ENCODE measurements around the gene DMXL2.

DMXL2 gene

DNA sequence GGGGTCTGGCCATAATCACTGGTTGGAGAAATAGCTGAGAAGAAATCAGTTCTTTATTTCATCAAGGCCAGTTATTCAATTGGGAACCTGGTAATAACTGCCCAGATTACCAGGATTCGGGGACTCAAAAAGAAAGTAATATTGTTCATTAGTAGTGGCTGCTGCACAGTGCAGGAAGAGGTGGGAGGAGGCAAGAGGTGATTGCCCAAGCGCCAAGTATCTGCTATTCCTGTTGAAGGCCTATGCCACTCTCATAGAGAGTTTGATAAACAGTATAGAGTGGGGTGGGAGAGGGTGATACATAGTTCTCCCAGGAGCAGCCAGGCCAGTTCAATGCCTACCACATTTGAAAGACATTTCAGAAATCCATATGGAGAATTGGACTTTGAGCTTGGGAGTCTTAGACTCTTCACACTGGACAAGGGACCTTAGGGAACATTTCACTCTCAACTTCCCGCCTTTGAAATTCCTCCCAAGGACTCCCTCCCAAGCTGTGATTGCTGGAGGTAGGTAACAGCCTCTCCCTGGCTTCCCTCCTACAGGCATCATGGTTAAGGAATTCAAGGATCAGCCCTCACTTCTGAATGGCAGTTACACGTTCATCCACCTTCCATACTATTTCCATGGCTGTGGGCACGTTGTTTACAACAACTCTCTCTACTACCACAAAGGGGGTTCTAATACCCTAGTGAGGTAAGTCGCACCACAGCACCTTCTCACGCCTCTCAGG, 221.4 kb downstream of the DMXL2 start:
- POLR2A ChIA-PET: no interaction called here
- WGBS (ENCODE audit: insufficient coverage): 96% methylated on average over 4 of the region's 7 CpGs
- H3K4me1 ChIP-seq (ENCODE audit: control extremely low read depth in 1 of 4, control insufficient read depth in 4 of 4, insufficient read depth in 4 of 4, low read length in 3 of 4): peaks cover 0 to 7% (median 0%) of the 10 kb centered on the region in 4 experiments
- H3K27ac ChIP-seq (ENCODE audit: insufficient read depth in 1 of 2, low read depth in 1 of 2, low read length in 2 of 2, poor library complexity in 1 of 2, severe bottlenecking in 2 of 2): no peak overlapping the region
- DNase-seq: no peak
- H3K4me3 ChIP-seq (ENCODE audit: control insufficient read depth in 1 of 7, extremely low read depth in 1 of 7, insufficient read depth in 4 of 7, low read depth in 2 of 7, low read length in 6 of 7): no peak overlapping the region
- H3K36me3 ChIP-seq (ENCODE audit: control insufficient read depth in 4 of 4, insufficient read depth in 4 of 4, low read length in 3 of 4): no peaks in the 10 kb centered on the region
- CTCF ChIA-PET: interaction anchor here (0.9 to 1.8 kb wide), 11 partner anchors 12 to 239 kb away, joined by 3 to 9 read pairs (median 5); no protein-coding TSS in a partner anchor
- H3K9me3 ChIP-seq (ENCODE audit: control extremely low read depth in 1 of 5, control insufficient read depth in 4 of 5, insufficient read depth in 2 of 5, low read depth in 1 of 5, low read length in 4 of 5): no peaks in the 10 kb centered on the region
- H3K27me3 ChIP-seq (replicated peaks in 2 of 5; ENCODE audit: control insufficient read depth in 4 of 5, insufficient read depth in 5 of 5, low read length in 4 of 5): peaks cover 0 to 9% (median 2%) of the 10 kb centered on the region in 5 experiments

DNA sequence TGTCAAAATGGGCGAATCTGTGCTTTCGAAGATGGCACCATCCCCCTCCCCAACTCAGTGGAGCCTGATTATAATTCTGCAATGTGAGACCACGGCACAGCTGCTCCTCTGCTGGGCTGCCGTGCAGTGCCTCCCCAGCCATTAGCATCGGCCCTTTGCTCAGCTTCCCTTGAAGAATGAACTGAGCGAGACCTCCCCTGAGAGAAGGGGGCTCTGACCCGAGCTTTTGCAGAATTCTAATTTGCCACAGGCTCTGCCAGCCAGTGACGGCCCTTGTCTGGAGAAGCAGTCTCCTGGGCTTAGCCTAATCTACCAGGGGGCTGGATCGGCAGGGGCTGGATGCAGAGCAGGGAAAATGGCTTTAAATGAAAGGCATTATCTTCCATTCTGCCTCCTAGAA, 223.9 kb downstream of the DMXL2 start:
- CTCF ChIA-PET: interaction anchor here (0.6 to 1.8 kb wide), 3 partner anchors 10 to 236 kb away, joined by 3 to 5 read pairs (median 3); no protein-coding TSS in a partner anchor
- POLR2A ChIA-PET: no interaction called here
- Histone ChIP-seq H3K27ac (ENCODE audit: insufficient read depth in 1 of 2, low read depth in 1 of 2, low read length in 2 of 2, poor library complexity in 1 of 2, severe bottlenecking in 2 of 2) (no peak overlapping the region), H3K4me3 (ENCODE audit: control insufficient read depth in 1 of 7, extremely low read depth in 1 of 7, insufficient read depth in 4 of 7, low read depth in 2 of 7, low read length in 6 of 7) (no peak overlapping the region), H3K9me3 (ENCODE audit: control extremely low read depth in 1 of 5, control insufficient read depth in 4 of 5, insufficient read depth in 2 of 5, low read depth in 1 of 5, low read length in 4 of 5) (no peaks in the 10 kb centered on the region), H3K4me1 (ENCODE audit: control extremely low read depth in 1 of 4, control insufficient read depth in 4 of 4, insufficient read depth in 4 of 4, low read length in 3 of 4) (no peaks in the 10 kb centered on the region), H3K36me3 (ENCODE audit: control insufficient read depth in 4 of 4, insufficient read depth in 4 of 4, low read length in 3 of 4) (no peaks in the 10 kb centered on the region), H3K27me3 (replicated peaks in 2 of 5; ENCODE audit: control insufficient read depth in 4 of 5, insufficient read depth in 5 of 5, low read length in 4 of 5) (peaks cover 0 to 5% (median 0%) of the 10 kb centered on the region in 5 experiments)
- DNase-seq: no peak
- 91% methylated on average over 9 of the region's 9 CpGs for WGBS (ENCODE audit: insufficient coverage)
